ENCODE results near the gene HDAC7. TPM values are rescaled to one million over a fixed set of nuclear protein-coding genes. Genes with fewer than 3 reads are reported as not detected.

Gene HDAC7
- total RNA-seq, 1 donor from 2014 or later, result 92.2 TPM

- Histone ChIP-seq H3K9ac (ENCODE audit: low read length) (no peak overlapping the region), H3K4me3 (ENCODE audit: insufficient read depth, low read depth, low read length) (no peak overlapping the region), H3K9me3 (ENCODE audit: insufficient read depth, low read depth, low read length) (no peaks in the 10 kb centered on the region), H3K4me2 (ENCODE audit: low read length) (no peak overlapping the region), H2AFZ (ENCODE audit: low read depth, low read length) (no peak overlapping the region), H3K79me2 (ENCODE audit: insufficient read depth, low read length) (no peaks in the 10 kb centered on the region), H3K27me3 (ENCODE audit: insufficient read depth, low read length) (peaks cover 3% of the 10 kb centered on the region), H4K20me1 (ENCODE audit: insufficient read depth, low read length) (no peaks in the 10 kb centered on the region), H3K36me3 (ENCODE audit: insufficient read depth, low read length) (no peaks in the 10 kb centered on the region), H3K27ac (ENCODE audit: low read depth, low read length) (no peak overlapping the region), H3K4me1 (ENCODE audit: insufficient read depth, low read length) (peaks cover 9% of the 10 kb centered on the region)
- H3K27ac Mint-ChIP-seq (ENCODE audit: unreplicated experiment), result no peak overlapping the region
- peaks cover 3% of the 10 kb centered on the region for H3K9me3 Mint-ChIP-seq (ENCODE audit: unreplicated experiment)
- FAIRE-seq, result no peak
- H3K27me3 Mint-ChIP-seq (ENCODE audit: low read depth, unreplicated experiment), result peaks cover 35% of the 10 kb centered on the region
- H3K4me3 Mint-ChIP-seq (ENCODE audit: unreplicated experiment), result no peak overlapping the region
- peaks cover 17% of the 10 kb centered on the region for H3K4me1 Mint-ChIP-seq (ENCODE audit: low read depth, unreplicated experiment)
- no peak for DNase-seq (ENCODE audit: low read depth)
- TF ChIP-seq CTCF (IDR thresholded peaks at IDR 0.05; ENCODE audit: insufficient read depth, low read depth, low read length) (no peak), EZH2 (IDR thresholded peaks at IDR 0.05; ENCODE audit: insufficient read depth, low read length) (no peak)
- peaks cover 24% of the 10 kb centered on the region for H3K36me3 Mint-ChIP-seq (ENCODE audit: low read depth, unreplicated experiment)
Measured at GRCh38 chr12:47845081-47845480, 25.4 kb upstream of the HDAC7 start.

- Mint-ChIP-seq H3K27me3 (ENCODE audit: low read depth, unreplicated experiment) (peaks cover 38% of the 10 kb centered on the region), H3K9me3 (ENCODE audit: unreplicated experiment) (peaks cover 3% of the 10 kb centered on the region), H3K36me3 (ENCODE audit: low read depth, unreplicated experiment) (peaks cover 24% of the 10 kb centered on the region), H3K27ac (ENCODE audit: unreplicated experiment) (no peak overlapping the region), H3K4me1 (ENCODE audit: low read depth, unreplicated experiment) (peaks cover 17% of the 10 kb centered on the region), H3K4me3 (ENCODE audit: unreplicated experiment) (no peak overlapping the region)
- no peak overlapping the region for H3K4me2 ChIP-seq (ENCODE audit: low read length)
- no peak overlapping the region for H3K27ac ChIP-seq (ENCODE audit: low read depth, low read length)
- H3K36me3 ChIP-seq (ENCODE audit: insufficient read depth, low read length), result no peaks in the 10 kb centered on the region
- FAIRE-seq (no peak), DNase-seq (ENCODE audit: low read depth) (no peak)
- TF ChIP-seq EZH2 (IDR thresholded peaks at IDR 0.05; ENCODE audit: insufficient read depth, low read length) (no peak), CTCF (IDR thresholded peaks at IDR 0.05; ENCODE audit: insufficient read depth, low read depth, low read length) (no peak)
- H4K20me1 ChIP-seq (ENCODE audit: insufficient read depth, low read length), result no peaks in the 10 kb centered on the region
- H3K4me1 ChIP-seq (ENCODE audit: insufficient read depth, low read length), result peaks cover 9% of the 10 kb centered on the region
- no peak overlapping the region for H3K9ac ChIP-seq (ENCODE audit: low read length)
- peaks cover 3% of the 10 kb centered on the region for H3K27me3 ChIP-seq (ENCODE audit: insufficient read depth, low read length)
- no peaks in the 10 kb centered on the region for H3K79me2 ChIP-seq (ENCODE audit: insufficient read depth, low read length)
- H2AFZ ChIP-seq (ENCODE audit: low read depth, low read length), result no peak overlapping the region
- no peak overlapping the region for H3K4me3 ChIP-seq (ENCODE audit: insufficient read depth, low read depth, low read length)
- H3K9me3 ChIP-seq (ENCODE audit: insufficient read depth, low read depth, low read length), result no peaks in the 10 kb centered on the region
Measured at GRCh38 chr12:47844264-47845019, 24.7 kb upstream of the HDAC7 start.

Data from astrocyte (in vitro differentiated cells and primary cell).